Parietal lobe (tissue), 2 donors: ENCODE results near the gene ZMYM4. TPM values are rescaled to one million over a fixed set of nuclear protein-coding genes. Genes with fewer than 3 reads are reported as not detected.

Experiments used
- small RNA-seq: library from RNA; depleted of rRNA; stranded (forward); fragments of <200 nt; gene quantifications from one replicate; pipeline ENCODE3, GENCODE V24; 2014; ENCODE audit warnings: low replicate concordance
- total RNA-seq: library from RNA; depleted of rRNA; stranded (reverse); fragments of >200 nt; gene quantifications from one replicate; pipeline ENCODE4 v1.2.3, GENCODE V29; 2014

ZMYM4 gene
- total RNA-seq: 95.5 TPM

DNA sequence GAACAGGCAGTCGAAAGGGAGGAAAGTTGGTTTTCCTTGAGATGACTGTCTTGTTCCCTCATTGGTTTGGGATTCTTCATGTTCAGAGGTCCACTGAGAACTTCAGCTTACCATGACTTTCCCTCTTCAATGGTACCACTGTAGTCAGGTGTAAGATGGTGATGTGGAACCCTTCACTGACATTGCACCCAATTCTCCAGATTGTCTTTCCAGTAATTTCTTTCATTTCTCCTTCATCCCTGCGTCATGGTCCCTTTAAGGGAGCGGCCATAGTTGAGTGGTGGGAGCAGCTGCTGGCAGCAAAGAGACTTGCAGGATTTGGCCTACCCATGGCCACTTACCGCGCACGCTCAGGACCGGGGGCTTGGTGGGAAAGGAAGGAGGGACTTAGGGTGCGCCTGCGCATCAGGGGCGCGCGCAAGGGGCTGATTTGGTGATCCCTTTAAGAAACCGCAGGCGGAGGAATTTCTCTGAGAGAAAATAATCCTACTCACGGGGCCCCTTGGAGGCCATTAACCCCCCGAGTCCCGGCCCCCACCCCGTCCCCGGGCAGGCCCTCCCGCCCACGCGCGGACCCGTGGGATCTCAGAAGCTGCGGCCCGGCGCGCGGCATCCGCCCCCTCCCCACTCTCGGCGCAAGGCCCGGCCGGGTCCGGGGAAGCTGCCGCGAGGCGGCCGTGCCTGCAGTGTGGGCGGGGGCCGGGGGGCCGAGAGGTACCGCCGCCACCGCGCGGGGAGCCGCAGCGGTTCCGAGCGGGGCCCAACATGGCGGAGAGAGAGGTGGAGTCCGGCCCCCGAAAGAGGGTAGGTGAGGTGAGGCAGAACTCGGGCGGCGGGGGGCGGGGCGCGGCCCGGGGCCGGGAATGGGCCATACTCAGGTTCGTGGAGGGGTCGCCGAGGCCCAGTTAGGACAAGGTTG is at the start of gene ZMYM4:
ZMYM4 (plus strand) TSS at position 428 of the 919 bp plus-strand sequence; CDS start at position 766, 338 bp downstream.

Small RNA genes within 50 kb of the gene (small RNA-seq; reads per million reads assigned to genes)
- not detected for gene RF00091

Other genes with a start within 250 kb of the ZMYM4 start
- 48.8 TPM for gene ZMYM6, start 236.8 kb upstream of the ZMYM4 start, total RNA-seq
- 36.0 TPM for gene ZMYM1, start 189.3 kb upstream of the ZMYM4 start, total RNA-seq
- 790 TPM for gene SFPQ, start 75.6 kb upstream of the ZMYM4 start, total RNA-seq